Omental fat pad (tissue), 4 donors: Measurements from ENCODE around the gene FKBP5. TPM values are rescaled to one million over a fixed set of nuclear protein-coding genes. Genes with fewer than 3 reads are reported as not detected.

Experiments
- ATAC-seq: fragments of 150-250 bp; one replicate; pipeline ENCODE4 v1.9.1; 2016; ENCODE audit warnings: mild to moderate bottlenecking, moderate library complexity; ENCODE audit not compliant: low FRiP score
- DNase-seq: peaks from one replicate; pipeline ENCODE4 v3.0.0-alpha.2; 2019; ENCODE audit warnings: low spot score
- total RNA-seq, 4 donors: library from RNA; depleted of rRNA; stranded (reverse); fragments of >200 nt; gene quantifications; one replicate each; pipeline ENCODE4 v1.1.0, GENCODE V29; 2016
- TF ChIP-seq, protein P1 (sequence below), 3 donors: fragments of 450-650 bp; IDR thresholded peaks; one replicate each; pipeline ENCODE4 v1.5.1; 2016 to 2017; ENCODE audit warnings: antibody characterized with exemption in 3 of 3, mild to moderate bottlenecking in 3 of 3, moderate library complexity in 2 of 3

FKBP5 gene
- total RNA-seq, 4 donors from 2014 or later, result 257 to 722 (median 366) TPM

DNA sequence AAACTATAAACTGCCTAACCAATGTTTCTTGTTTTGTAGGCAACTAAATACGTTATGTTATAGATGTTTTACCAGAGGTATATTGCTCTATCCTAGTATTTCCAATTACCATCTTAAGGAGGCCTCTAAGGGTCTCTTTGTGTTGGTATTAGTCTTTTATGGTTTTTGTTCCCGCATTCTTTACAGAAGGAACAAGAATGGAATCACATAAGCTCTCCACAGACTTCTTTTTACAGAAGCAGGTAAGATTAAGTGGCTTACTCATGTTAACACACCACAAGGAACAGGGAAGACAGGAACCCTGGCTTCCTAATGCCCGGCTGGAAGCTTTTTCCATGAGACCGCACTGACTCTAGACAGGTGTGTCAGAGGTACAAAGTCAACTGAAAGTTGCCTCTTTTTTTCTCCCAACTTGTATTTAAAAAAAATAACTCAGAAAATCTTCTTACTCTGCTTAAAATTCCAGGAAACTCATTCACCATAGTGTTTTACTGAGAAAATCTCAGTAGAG lies 55.1 kb downstream of the FKBP5 start:
- DNase-seq (no peak), ATAC-seq (no peak)
- TF ChIP-seq, protein P1, sequence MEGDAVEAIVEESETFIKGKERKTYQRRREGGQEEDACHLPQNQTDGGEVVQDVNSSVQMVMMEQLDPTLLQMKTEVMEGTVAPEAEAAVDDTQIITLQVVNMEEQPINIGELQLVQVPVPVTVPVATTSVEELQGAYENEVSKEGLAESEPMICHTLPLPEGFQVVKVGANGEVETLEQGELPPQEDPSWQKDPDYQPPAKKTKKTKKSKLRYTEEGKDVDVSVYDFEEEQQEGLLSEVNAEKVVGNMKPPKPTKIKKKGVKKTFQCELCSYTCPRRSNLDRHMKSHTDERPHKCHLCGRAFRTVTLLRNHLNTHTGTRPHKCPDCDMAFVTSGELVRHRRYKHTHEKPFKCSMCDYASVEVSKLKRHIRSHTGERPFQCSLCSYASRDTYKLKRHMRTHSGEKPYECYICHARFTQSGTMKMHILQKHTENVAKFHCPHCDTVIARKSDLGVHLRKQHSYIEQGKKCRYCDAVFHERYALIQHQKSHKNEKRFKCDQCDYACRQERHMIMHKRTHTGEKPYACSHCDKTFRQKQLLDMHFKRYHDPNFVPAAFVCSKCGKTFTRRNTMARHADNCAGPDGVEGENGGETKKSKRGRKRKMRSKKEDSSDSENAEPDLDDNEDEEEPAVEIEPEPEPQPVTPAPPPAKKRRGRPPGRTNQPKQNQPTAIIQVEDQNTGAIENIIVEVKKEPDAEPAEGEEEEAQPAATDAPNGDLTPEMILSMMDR (IDR thresholded peaks at IDR 0.05), result no peak

DNA sequence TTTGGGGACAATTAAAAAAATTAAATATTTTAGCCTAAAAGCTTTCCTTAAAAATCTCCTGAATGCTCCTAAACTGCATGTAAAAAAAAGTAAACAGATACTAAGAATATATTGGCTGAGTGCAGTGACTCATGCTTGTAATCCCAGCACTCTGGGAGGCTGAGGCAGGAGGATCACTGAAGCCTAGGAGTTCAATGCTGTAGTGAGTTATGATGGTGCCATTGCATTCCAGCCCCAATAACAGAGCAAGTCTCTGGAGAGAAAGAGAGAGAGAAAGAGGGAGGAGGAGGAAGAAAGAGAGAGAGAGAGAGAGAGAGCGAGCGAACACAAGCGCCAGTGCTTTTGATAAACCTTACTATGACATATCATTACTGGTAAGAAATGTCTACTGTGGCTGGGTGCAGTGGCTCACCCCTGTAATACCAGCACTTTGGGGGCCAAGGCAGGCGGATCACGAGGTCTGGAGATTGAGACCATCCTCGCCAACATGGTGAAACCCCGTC lies 58.8 kb downstream of the FKBP5 start:
- no peak for ATAC-seq
- TF ChIP-seq, protein P1 (IDR thresholded peaks at IDR 0.05), result no peak
- no peak for DNase-seq

DNA sequence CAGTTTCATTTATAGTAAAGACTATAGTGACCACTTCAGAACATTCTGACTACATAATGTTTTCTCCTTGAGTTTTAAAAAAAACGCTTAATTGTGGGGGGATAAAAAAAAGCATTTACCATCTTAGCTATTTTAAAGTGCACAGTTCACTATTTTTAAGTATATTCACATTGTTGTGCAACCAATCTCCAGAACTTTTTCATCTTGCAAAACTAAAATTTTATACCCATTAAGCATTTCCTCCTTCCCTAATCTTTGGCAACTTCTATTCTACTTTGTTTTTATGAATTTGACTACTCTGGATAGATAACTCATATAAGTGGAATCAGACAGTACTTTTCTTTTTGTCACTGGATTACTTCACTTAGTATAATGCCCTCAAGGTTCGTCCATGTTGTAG lies 62.3 kb downstream of the FKBP5 start:
- DNase-seq (no peak), ATAC-seq (no peak)
- TF ChIP-seq, protein P1 (IDR thresholded peaks at IDR 0.05), result no peak

DNA sequence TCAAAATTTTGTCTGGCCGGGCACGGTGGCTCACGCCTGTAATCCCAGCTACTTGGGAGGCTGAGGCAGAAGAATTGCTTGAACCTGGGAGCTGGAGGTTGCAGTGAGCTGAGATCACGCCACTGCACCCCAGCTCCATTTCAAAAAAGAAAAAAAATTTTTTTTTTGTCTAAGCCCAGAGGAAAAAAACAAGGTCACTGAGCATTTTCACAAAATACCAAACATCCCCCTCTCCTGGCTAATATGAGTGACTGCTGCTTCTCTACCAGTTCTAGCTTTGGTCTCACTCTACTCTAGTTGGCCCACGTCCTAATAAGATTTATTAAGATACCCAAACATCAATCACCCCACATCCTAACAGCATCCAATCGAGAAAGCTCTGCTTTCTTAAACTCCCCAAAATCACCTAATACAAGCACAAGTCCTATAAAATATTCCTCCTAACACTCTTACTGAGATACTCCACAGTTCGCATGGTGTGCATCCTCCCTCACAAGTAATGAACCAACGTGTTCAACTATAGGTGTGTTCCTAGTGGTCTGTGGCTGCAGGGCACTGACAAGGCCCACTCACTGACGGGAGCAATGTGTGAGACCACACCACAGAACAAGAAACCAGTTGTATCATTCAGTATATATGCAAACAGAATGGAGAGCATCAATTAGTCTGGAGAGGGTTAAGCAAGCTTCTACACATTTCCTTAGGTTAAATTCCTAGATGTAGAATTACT lies 64.2 kb downstream of the FKBP5 start:
- TF ChIP-seq, protein P1 (IDR thresholded peaks at IDR 0.05), result no peak
- DNase-seq, result no peak
- ATAC-seq, result no peak

DNA sequence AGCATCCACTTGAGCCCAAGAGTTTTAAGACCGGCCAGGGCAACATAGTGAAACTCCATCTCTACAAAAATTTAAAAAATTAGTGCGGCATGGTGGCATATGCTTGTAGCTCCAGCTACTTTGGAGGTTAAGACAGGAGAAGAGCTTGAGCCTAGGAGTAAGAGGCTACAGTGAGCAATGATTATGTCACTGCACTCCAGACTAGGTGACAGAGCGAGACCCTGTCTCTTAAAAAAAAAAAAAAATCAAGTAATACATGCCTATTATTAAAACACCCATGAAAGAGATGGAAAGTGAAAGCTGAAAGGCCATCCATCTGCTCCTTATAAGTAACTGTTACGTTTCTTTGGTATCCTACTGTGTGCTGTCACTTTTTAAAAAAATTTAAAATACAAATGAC lies 66.4 kb downstream of the FKBP5 start:
- DNase-seq, result no peak
- ATAC-seq, result no peak
- TF ChIP-seq, protein P1 (IDR thresholded peaks at IDR 0.05), result no peak

DNA sequence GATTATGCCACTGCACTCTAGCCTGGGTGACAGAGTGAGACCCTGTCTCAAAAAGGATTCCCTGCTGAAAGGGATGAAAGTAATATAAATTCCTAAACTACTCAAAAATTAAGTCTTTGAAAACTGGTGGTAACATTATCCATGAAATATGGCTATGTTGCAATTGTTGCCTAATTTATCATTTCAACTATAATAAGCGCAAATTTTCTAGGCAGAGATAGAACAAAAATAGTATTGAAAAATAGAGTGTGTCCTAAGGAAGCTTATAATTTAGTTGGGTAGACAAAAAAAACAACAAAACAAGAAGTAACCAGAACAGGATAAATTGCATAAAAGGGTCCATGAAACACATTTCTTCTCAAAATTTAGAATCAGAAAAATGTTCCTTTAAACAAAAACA lies 68.0 kb downstream of the FKBP5 start:
- DNase-seq (no peak), ATAC-seq (no peak)
- TF ChIP-seq, protein P1 (IDR thresholded peaks at IDR 0.05), result no peak

DNA sequence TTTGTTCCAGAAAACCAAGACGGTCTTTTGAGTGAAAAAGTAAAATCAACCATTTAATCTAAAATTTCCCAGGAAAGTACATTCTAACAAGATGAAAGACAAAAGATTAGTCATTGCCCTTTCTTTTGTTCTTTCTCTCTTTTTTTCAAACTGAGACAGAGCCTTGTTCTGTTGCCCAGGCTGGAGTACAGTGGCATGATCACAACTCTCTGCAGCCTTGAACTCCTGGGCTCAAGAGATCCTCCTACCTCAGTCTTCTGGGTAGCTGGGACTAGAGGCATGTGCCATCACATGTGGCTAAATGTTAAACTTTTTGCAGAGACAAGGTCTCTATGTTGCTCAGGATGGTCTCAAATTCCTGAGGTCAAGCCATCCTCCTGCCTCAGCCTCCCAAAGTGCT lies 75.0 kb downstream of the FKBP5 start:
- ATAC-seq (no peak), DNase-seq (no peak)
- TF ChIP-seq, protein P1 (IDR thresholded peaks at IDR 0.05), result no peak
